ENCODE data around the gene ARID3B. TPM values are rescaled to one million over a fixed set of nuclear protein-coding genes. Genes with fewer than 3 reads are reported as not detected.

The ARID3B gene
- total RNA-seq, 2 experiments from 2014 or later: 14.2 to 15.9 TPM

- H3K4me3 Mint-ChIP-seq: no peak overlapping the region
- intact Hi-C loops (cut with micrococcal nuclease): no loop called here
- DNase-seq: no peak
- no peaks in the 10 kb centered on the region for H3K27me3 Mint-ChIP-seq (ENCODE audit: low read depth)
- H3K4me1 Mint-ChIP-seq (ENCODE audit: low read depth): peaks cover 44% of the 10 kb centered on the region
- no peak overlapping the region for H3K27ac Mint-ChIP-seq
- peaks cover 22% of the 10 kb centered on the region for H3K36me3 Mint-ChIP-seq (ENCODE audit: low read depth)
- CTCF ChIA-PET: no interaction called here
- H3K9me3 Mint-ChIP-seq: no peaks in the 10 kb centered on the region
Measured at GRCh38 chr15:74551714-74552113, 10.7 kb downstream of the ARID3B start.

GRCh38 chr15:74552773-74553441 is 11.9 kb downstream of the ARID3B start:
- Mint-ChIP-seq H3K9me3 (no peaks in the 10 kb centered on the region), H3K4me3 (no peak overlapping the region), H3K4me1 (ENCODE audit: low read depth) (peaks cover 39% of the 10 kb centered on the region), H3K27me3 (ENCODE audit: low read depth) (no peaks in the 10 kb centered on the region), H3K36me3 (ENCODE audit: low read depth) (peaks cover 22% of the 10 kb centered on the region), H3K27ac (no peak overlapping the region)
- CTCF ChIA-PET: interaction anchor here (0.6 kb wide), 1 partner anchor 12 kb away, joined by 4 read pairs; the partner anchor contains the start of gene ARID3B
- intact Hi-C loops (cut with micrococcal nuclease): no loop called here
- no peak for DNase-seq

GRCh38 chr15:74555192-74555591 is 14.2 kb downstream of the ARID3B start:
- Mint-ChIP-seq H3K9me3 (no peaks in the 10 kb centered on the region), H3K4me1 (ENCODE audit: low read depth) (peaks cover 43% of the 10 kb centered on the region), H3K27me3 (ENCODE audit: low read depth) (no peaks in the 10 kb centered on the region), H3K27ac (no peak overlapping the region), H3K36me3 (ENCODE audit: low read depth) (peaks cover 18% of the 10 kb centered on the region), H3K4me3 (no peak overlapping the region)
- CTCF ChIA-PET: no interaction called here
- intact Hi-C loops (cut with micrococcal nuclease): no loop called here
- DNase-seq: no peak

GRCh38 chr15:74558706-74559105 is 17.7 kb downstream of the ARID3B start:
- no peaks in the 10 kb centered on the region for H3K27me3 Mint-ChIP-seq (ENCODE audit: low read depth)
- no peak for DNase-seq
- H3K9me3 Mint-ChIP-seq: no peaks in the 10 kb centered on the region
- H3K27ac Mint-ChIP-seq: no peak overlapping the region
- H3K36me3 Mint-ChIP-seq (ENCODE audit: low read depth): peaks cover 12% of the 10 kb centered on the region
- intact Hi-C loops (cut with micrococcal nuclease): no loop called here
- CTCF ChIA-PET: interaction anchor here (3.7 kb wide), 1 partner anchor 13 kb away, joined by 9 read pairs; no protein-coding TSS in a partner anchor
- no peak overlapping the region for H3K4me3 Mint-ChIP-seq
- H3K4me1 Mint-ChIP-seq (ENCODE audit: low read depth): peaks cover 27% of the 10 kb centered on the region

- Mint-ChIP-seq H3K4me1 (ENCODE audit: low read depth) (peaks cover 36% of the 10 kb centered on the region), H3K36me3 (ENCODE audit: low read depth) (peaks cover 9% of the 10 kb centered on the region), H3K9me3 (no peaks in the 10 kb centered on the region), H3K4me3 (no peak overlapping the region), H3K27me3 (ENCODE audit: low read depth) (no peaks in the 10 kb centered on the region), H3K27ac (no peak overlapping the region)
- CTCF ChIA-PET: no interaction called here
- no peak for DNase-seq
- intact Hi-C loops (cut with micrococcal nuclease): no loop called here
Measured at GRCh38 chr15:74563442-74563841, 22.4 kb downstream of the ARID3B start.

GRCh38 chr15:74564182-74564581 is 23.2 kb downstream of the ARID3B start:
- Mint-ChIP-seq H3K4me3 (no peak overlapping the region), H3K27me3 (ENCODE audit: low read depth) (no peaks in the 10 kb centered on the region), H3K9me3 (no peaks in the 10 kb centered on the region), H3K27ac (no peak overlapping the region), H3K4me1 (ENCODE audit: low read depth) (peaks cover 28% of the 10 kb centered on the region), H3K36me3 (ENCODE audit: low read depth) (peaks cover 7% of the 10 kb centered on the region)
- CTCF ChIA-PET: interaction anchor here (0.6 kb wide), 1 partner anchor 18 kb away, joined by 3 read pairs; no protein-coding TSS in a partner anchor
- intact Hi-C loops (cut with micrococcal nuclease): no loop called here
- no peak for DNase-seq

- Mint-ChIP-seq H3K4me1 (ENCODE audit: low read depth) (peaks cover 25% of the 10 kb centered on the region), H3K4me3 (no peak overlapping the region), H3K36me3 (ENCODE audit: low read depth) (peaks cover 5% of the 10 kb centered on the region), H3K9me3 (no peaks in the 10 kb centered on the region), H3K27me3 (ENCODE audit: low read depth) (no peaks in the 10 kb centered on the region), H3K27ac (no peak overlapping the region)
- CTCF ChIA-PET: no interaction called here
- no peak for DNase-seq
- intact Hi-C loops (cut with micrococcal nuclease): no loop called here
Measured at GRCh38 chr15:74565381-74566085, 24.5 kb downstream of the ARID3B start.

GRCh38 chr15:74568594-74568993 is 27.6 kb downstream of the ARID3B start:
- Mint-ChIP-seq H3K9me3 (no peaks in the 10 kb centered on the region), H3K27ac (no peak overlapping the region), H3K4me3 (no peak overlapping the region), H3K36me3 (ENCODE audit: low read depth) (peaks cover 5% of the 10 kb centered on the region), H3K4me1 (ENCODE audit: low read depth) (peaks cover 18% of the 10 kb centered on the region), H3K27me3 (ENCODE audit: low read depth) (no peaks in the 10 kb centered on the region)
- CTCF ChIA-PET: no interaction called here
- no peak for DNase-seq
- intact Hi-C loops (cut with micrococcal nuclease): no loop called here

GRCh38 chr15:74569731-74570070 is 28.7 kb downstream of the ARID3B start:
- Mint-ChIP-seq H3K27ac (no peak overlapping the region), H3K27me3 (ENCODE audit: low read depth) (no peaks in the 10 kb centered on the region), H3K4me3 (no peak overlapping the region), H3K36me3 (ENCODE audit: low read depth) (peaks cover 13% of the 10 kb centered on the region), H3K9me3 (no peaks in the 10 kb centered on the region), H3K4me1 (ENCODE audit: low read depth) (peaks cover 26% of the 10 kb centered on the region)
- intact Hi-C loops (cut with micrococcal nuclease): no loop called here
- CTCF ChIA-PET: interaction anchor here (0.5 kb wide), 1 partner anchor 16 kb away, joined by 5 read pairs; no protein-coding TSS in a partner anchor
- no peak for DNase-seq

- Mint-ChIP-seq H3K9me3 (no peaks in the 10 kb centered on the region), H3K27me3 (ENCODE audit: low read depth) (no peaks in the 10 kb centered on the region), H3K4me1 (ENCODE audit: low read depth) (peaks cover 23% of the 10 kb centered on the region), H3K4me3 (no peak overlapping the region), H3K36me3 (ENCODE audit: low read depth) (peaks cover 16% of the 10 kb centered on the region), H3K27ac (no peak overlapping the region)
- intact Hi-C loops (cut with micrococcal nuclease): no loop called here
- DNase-seq: no peak
- CTCF ChIA-PET: interaction anchor here (0.7 kb wide), 1 partner anchor 50 kb away, joined by 3 read pairs; no protein-coding TSS in a partner anchor
Measured at GRCh38 chr15:74571191-74571590, 30.2 kb downstream of the ARID3B start.

- DNase-seq: peak; percentile 37
- H3K36me3 Mint-ChIP-seq (ENCODE audit: low read depth): peaks cover 16% of the 10 kb centered on the region
- H3K4me3 Mint-ChIP-seq: no peak overlapping the region
- peaks cover 9% of the 10 kb centered on the region for H3K4me1 Mint-ChIP-seq (ENCODE audit: low read depth)
- intact Hi-C loops (cut with micrococcal nuclease): no loop called here
- H3K9me3 Mint-ChIP-seq: no peaks in the 10 kb centered on the region
- H3K27me3 Mint-ChIP-seq (ENCODE audit: low read depth): no peaks in the 10 kb centered on the region
- CTCF ChIA-PET: interaction anchor here (0.9 to 1.2 kb wide), 2 partner anchors 85 to 203 kb away, joined by 3 to 4 read pairs; no protein-coding TSS in a partner anchor
- H3K27ac Mint-ChIP-seq: peak overlapping the region; percentile 4
Measured at GRCh38 chr15:74573987-74574386, 33.0 kb downstream of the ARID3B start.

- no peak for DNase-seq
- Mint-ChIP-seq H3K4me3 (no peak overlapping the region), H3K9me3 (no peaks in the 10 kb centered on the region), H3K27ac (no peak overlapping the region), H3K4me1 (ENCODE audit: low read depth) (peaks cover 9% of the 10 kb centered on the region), H3K27me3 (ENCODE audit: low read depth) (no peaks in the 10 kb centered on the region), H3K36me3 (ENCODE audit: low read depth) (peaks cover 12% of the 10 kb centered on the region)
- CTCF ChIA-PET: interaction anchor here (0.6 kb wide), 1 partner anchor 274 kb away, joined by 3 read pairs; no protein-coding TSS in a partner anchor
- intact Hi-C loops (cut with micrococcal nuclease): no loop called here
Measured at GRCh38 chr15:74578496-74578994, 37.5 kb downstream of the ARID3B start.
